Dedifferentiated amniotic fluid mesenchymal stem cell (primary cell): ENCODE measurements around the gene LRMDA.
A peak's percentile ranks its signal among the peaks of the same experiment; 100 is the strongest.
"Not testable (repeated sequence)": the region's sequence is repeated elsewhere in the genome, so short reads cannot be mapped to it uniquely, and the experiment has no call there.

Experiments
- DNase-seq: peaks from one replicate; pipeline ENCODE4 v3.0.0-alpha.2; 2016; ENCODE audit errors: extremely low spot score

Gene LRMDA

GRCh38 chr10:76550806-76551205 is 1119.4 kb downstream of the LRMDA start:
- DNase-seq, result no peak

DNA sequence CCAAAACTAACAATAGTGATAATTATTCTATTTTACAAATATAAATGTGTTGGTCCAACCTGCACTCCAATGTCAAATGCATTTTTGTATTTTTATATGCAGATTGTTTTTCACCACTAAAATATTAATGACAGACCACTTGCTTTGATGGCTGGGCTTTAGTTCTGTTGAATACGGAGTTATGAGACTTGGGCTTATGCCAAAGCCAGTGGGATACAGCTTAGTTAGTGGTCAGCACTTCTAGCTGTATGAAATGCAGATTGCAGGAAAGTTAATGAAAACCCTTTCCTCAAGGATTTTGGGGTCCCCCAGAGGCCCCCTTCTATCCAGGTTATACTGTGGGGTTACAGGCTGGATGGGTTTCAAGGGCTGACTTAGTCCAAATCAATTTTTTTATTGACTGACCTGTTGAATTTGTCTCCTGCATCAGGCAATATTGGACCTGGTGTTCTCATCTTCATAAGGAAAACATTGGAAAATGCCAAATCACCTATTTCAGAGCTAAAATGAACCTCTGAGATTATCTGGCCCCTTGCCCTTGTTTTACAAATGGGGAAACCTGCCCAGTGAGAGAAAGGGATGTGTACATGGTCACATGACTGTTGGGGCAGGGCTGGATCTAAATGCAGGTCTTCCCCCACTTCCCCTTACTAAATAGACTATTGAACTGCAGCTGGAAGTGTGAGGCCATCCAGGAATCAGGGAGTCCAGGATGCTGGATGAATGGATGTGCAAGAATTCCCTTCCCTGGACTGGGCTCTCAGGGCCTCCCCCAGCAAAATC is 1120.9 kb downstream of the LRMDA start:
- no peak for DNase-seq

- DNase-seq, result no peak
Measured at GRCh38 chr10:76553263-76554032, 1122.0 kb downstream of the LRMDA start.

DNA sequence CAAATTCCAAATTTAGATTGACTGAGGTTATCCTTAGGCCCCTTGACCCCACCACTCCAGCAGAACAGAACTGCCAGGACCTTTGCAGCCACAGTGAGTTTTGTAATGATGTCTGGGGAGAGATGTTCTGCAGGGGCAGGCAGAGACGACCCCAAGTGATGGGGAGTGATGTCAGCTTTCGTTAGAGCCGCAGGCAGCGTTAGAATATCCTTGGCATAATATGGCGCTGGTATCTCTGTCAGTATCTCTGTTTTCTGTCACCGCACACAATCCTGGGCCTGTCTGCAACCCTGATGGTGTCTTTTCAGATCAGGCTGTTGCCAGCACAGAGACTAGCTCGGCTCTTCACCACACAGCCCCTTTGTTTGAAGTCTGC is 1122.6 kb downstream of the LRMDA start:
- no peak for DNase-seq

DNA sequence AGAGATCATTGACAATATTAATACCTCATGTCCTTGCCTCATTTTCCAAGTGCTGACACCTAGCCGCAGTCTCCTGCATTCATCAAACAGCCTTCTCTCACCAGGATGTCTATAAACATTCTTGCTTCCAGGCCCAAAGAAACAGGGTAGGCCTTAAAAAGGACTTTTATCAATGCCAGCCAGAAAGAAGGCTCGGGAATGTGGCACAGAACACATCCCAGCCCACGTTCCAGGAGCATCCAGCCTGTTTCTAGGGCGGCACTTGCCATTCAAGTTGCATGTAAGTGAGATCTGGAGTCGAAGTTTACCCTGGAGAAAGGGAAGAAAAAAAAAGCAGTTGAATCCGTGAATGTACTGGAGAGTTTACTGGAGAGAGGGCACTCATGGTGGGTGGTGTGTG is 1123.1 kb downstream of the LRMDA start:
- DNase-seq, result no peak

DNA sequence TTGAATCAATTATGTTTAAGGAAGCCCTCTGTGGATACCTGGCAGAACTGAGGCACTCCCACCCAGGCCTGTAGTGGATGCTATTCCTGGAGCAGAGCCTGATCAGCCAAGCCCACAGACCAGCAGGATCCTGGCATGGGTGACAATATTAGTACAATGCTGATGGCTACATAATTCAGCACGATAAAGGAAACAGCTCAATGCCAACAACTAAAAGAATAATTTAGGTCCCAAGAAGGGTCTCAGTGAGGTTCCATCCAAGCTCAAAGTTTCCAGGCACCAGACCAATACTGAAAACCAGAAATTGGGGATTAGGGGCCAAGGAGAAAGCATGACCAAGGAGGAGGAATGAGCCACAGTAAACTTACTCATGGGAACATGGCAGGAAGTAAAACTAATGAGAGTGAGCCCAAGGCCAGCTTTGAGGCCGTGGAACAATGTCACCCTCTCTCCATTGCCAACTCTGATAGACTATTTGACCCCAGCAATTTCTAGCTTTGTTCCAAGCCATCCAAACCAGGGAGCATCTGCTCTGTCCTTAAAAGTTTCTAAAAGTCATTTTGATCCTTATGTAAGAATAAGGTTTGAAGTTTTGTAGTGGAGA is 1123.7 kb downstream of the LRMDA start:
- no peak for DNase-seq

DNA sequence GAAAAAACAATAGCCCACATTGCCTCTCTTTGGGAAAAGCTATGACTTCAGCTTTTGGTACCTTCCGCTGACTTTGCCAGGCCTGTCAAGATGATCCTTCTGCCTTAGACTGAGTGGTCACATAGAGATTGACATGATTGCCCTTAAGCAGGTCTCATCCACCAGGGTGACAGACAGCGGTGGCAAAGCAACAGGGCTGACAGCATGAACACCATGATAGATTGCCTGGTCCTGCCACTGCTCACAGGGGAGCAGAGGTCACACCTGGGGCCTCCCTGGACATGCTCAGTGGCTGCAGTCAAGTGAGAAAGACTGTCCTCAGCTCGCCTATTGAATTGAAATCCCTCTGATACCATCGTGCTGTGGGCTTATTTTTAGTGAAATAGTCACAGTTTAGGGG is 1125.9 kb downstream of the LRMDA start:
- no peak for DNase-seq

GRCh38 chr10:76558586-76558985 is 1127.2 kb downstream of the LRMDA start:
- DNase-seq, result peak; percentile 92

- DNase-seq, result peak; percentile 92
Measured at GRCh38 chr10:76558996-76559891, 1127.8 kb downstream of the LRMDA start.

- DNase-seq, result no peak
Measured at GRCh38 chr10:76559892-76560220, 1128.4 kb downstream of the LRMDA start.

- no peak for DNase-seq
Measured at GRCh38 chr10:76560338-76560737, 1128.9 kb downstream of the LRMDA start.

- DNase-seq, result no peak
Measured at GRCh38 chr10:76563286-76563685, 1131.9 kb downstream of the LRMDA start.

- peak; percentile 55 for DNase-seq
Measured at GRCh38 chr10:76572021-76572420, 1140.6 kb downstream of the LRMDA start.

DNA sequence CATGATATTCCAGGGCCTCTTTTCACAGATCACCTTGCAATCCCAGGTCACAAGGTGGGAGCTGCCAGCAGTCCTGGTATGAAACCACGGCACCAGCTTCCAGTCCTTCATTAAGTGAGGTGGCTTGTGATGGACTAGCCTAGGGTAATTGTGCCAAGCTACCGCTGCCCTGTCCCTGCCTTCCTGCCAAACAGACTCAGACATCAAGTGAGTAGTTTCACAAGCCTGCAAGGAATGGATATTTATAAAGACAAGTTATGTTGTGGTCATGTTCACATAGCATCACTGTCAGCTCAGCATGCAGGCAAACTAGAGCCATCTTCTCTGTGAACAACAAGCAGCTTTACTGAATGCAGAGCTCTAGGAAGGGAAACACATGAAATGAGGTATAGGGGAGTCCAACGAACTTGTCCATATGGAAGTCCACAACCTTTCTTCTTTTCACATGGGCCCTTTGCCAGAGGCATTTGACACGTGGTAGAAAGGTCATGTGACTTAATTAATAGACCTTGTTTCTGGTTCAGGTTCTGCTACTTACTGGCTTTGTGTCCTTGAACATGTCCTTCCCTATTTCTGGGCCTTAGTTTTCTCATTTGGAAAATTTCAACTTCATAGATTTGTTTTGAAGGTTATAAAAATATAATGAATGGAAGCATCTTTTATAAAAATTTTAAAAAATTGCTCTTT is 1145.0 kb downstream of the LRMDA start:
- peak; percentile 65 for DNase-seq

DNA sequence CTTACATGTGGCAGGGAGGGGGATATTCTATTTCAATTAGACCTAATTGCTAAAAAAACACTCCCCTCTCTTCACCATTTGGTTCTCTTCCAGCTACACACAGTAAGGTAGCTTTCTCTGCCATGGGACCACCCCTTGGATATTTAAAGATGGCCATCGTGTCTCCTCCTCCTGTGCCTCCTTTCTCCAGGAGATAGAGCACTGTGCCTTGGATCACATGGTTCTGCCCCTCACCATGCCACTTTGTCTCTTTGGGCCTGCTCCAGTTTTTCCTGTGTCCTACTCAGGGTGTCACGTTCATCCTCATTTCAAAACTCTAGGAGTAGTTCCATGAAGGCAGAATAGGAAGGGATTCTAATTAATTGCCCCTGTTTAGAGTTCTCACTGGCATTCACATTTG is 1146.0 kb downstream of the LRMDA start:
- DNase-seq, result no peak

GRCh38 chr10:76581506-76582256 is 1150.3 kb downstream of the LRMDA start:
- DNase-seq, result no peak

DNA sequence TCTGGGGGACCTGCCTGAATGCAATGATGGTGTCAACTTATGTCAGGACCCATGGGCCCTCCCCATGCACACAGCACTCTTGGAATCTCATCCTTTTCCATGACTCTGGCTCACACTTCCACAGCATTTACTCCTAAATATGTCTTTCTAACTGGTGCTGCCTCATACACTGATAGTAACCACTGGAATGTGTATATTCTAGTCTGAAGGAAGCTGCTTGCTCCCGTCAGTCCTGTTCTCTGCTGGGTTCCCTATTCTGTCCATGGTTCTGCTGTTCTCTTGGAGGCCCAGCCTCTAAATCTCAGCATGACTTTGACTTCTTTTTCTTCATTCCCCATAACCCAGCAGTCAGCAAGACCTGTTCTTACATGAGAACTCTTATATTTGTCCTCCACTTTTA is 1151.1 kb downstream of the LRMDA start:
- no peak for DNase-seq

- peak; percentile 89 for DNase-seq
Measured at GRCh38 chr10:76583711-76584161, 1152.3 kb downstream of the LRMDA start.

- DNase-seq, result not testable (repeated sequence)
Measured at GRCh38 chr10:76584466-76584865, 1153.0 kb downstream of the LRMDA start.
